Loucy (cell line): ENCODE data around the gene IQCE.

Experiments
- CTCF ChIP-seq: fragments of 200-600 bp; sonication (generic); conservative IDR thresholded peaks from 2 replicates; pipeline ENCODE4 v1.5.1; 2014; ENCODE audit warnings: mild to moderate bottlenecking, antibody characterized with exemption, low read length
- EZH2phosphoT487 ChIP-seq: fragments of 200-600 bp; IDR thresholded peaks from 2 replicates; pipeline ENCODE4 v1.6.1; 2018; ENCODE audit warnings: antibody characterized with exemption, mild to moderate bottlenecking, moderate library complexity, borderline replicate concordance

DNA sequence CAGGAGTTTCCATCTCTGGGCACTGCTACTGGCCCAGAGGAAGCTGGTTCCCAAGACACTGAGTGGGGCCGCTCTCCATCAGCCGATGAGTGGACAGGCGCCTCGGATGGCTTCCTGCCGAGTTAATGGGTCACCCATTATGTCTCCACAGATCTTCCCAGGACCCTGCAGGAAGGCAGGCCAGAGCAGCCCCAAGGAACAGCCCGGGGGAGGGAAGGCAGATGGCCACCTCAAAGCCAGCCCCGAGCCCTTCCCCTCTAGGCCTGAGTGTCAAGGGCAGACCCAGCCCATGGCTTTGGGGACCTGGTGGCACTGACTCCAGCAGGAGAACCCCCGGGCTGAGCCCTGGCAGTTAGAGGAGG is 42.6 kb upstream of the IQCE start:
- no peak for TF ChIP-seq CTCF
- TF ChIP-seq EZH2phosphoT487: no peak
